Brain pericyte (primary cell): ENCODE data around the gene PTPRH.

Experiments used
- DNase-seq: peaks from one replicate; pipeline ENCODE4 v3.0.0-alpha.2; 2012; ENCODE audit warnings: low read depth, low spot score

Gene PTPRH

DNA sequence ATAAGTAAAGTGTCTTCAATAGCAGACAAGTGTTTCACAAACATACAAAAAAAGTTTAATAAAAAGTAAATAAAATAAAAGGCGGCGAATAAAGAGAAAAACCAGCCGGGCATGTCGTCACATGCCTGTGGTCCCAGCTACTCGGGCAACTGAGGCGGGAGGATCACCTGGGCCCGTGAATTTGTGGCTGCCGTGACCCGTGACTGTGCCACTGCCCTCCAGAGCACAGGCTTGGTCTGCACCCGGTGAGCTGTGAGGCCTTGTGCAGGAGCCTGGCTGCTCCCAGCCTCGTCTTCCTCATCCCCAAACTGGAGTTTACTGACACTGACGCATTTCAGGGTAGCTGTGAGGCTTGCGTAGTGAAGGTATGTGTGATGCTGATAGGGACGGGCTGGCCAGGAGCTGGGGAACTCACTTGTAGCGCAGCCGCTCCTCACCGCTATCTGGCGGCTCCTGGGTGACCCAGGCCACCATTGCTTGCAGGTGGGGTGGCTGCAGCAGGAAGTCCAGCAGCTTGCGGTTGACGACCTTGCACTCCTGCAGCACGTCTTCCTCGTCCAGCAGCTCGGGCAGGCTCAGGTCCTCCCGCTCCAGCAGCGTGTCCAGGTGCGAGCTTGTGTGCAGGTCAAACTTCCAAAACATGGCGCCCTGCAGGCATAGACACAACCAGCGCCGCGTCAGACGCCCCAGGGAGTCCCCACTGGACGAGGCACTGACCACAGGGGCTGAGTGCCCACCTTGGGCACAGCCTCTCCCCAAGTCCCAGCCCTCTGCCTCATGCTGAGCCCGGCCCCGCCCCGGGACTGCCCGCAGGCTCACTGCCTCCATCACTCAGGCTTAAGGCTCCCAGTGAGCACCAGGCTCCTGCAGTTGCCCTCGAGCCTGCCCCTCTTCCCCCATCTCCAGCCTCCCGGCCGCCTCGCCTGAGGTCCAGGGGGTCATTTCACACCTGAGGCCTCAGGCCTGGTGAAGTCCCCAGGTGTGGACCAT lies 37.5 kb upstream of the PTPRH start:
- DNase-seq: no peak

DNA sequence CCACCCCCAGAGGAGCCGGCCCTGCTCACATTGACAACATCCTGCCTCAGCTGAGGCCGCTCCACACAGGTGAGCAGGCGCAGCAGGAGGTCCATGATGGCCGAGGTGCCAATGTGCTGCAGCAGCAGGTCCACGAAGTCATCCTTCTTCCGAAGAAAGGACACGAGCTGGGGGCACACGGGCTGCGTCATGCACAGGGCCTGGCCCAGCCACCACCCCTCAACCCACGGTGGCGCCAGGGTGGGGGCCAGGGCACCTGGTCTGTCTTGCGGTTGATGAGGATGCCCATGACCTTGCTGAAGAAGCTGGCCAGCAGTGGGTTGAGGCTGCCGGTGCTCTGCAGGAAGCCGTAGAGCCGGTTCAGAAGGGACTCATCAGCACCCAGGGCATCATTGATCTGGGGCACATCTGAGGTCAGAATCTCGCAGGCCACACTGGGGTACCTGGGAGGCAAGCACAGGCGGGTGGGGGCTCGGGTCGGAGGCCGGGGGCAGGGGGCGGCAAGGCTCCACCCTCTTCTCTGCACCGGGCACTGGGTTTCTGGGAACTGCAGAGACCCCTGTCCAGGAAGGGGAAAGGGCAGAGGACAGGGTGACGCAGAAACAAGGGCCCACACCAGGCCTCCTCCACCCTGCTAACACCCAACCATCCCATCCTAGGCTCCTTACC lies 36.1 kb upstream of the PTPRH start:
- DNase-seq: no peak

DNA sequence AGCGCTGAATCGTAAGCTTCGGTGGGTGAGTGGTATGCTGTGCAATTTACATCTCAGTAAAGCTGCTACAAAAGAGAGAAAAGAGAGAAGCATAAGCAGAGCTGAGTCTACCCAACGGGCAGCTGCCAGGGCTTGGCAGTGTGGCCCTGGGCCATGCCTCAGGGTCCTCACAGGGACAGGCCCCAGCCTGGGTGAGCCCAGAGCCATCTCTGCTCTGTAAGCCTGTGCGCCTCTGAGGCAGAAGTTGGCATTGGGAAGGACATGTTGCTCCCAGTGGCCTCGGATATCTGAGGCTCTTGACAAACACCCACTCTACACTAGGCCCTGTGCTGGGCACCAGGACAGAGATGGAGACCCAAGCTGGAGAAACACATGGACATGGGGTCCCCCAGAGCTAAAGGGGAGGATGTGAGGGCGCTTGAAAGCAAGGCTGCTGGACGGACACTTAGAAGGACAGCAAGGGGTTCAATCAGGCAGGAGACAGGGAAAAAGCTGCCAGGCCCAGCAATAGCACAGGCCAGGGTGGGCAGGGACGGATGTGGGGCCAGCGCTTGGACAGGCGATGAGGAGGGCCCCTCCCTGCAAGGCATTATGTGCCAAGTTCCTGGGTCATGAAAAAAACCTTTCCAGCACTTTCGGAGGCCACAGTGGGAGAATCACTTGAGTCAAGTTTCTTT lies 34.8 kb upstream of the PTPRH start:
- no peak for DNase-seq

DNA sequence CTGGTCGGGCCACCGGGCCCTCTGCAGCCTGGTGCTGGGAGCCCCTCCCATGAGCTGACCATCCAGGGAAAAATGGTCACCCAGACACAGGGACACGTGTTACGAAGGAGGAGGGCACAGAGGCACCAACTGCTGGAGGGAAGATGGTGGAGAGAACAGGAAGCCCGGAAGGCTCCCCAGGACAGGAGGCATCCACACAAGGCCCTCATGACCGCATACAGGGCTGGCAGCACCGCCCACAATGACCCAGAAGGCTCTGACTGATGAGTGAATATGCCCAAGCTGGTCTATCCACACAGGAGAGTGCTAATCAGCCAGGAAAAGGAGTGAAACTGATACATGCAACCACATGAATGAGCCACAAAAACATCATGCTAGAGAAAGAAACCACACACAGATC lies 33.2 kb upstream of the PTPRH start:
- DNase-seq: no peak

DNA sequence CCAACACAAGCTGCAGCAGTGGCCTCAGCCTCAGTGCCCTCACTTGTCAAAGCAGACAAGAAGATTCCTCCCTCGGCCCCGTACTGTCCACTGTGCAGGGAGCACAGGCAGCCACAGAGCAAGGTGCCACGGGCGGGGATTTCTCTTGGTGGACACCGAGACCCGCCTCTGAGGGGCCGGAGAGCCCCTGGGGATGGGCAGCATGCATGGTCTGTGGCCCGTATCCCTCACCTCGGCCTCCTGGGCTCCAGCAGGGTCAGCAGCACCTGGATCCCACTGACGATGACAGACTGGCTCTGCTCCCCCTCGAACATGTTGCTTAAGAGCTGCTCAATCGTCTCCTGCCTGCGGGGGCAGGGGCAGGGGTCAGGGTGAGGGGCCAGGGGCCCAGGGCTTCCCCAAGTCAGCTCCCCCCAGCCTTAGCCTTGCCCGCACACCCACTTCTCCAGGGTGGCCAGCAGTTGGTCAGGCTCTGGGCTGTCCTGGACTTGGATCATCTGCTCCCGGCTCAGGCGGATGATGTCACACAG lies 32.7 kb upstream of the PTPRH start:
- DNase-seq: no peak

DNA sequence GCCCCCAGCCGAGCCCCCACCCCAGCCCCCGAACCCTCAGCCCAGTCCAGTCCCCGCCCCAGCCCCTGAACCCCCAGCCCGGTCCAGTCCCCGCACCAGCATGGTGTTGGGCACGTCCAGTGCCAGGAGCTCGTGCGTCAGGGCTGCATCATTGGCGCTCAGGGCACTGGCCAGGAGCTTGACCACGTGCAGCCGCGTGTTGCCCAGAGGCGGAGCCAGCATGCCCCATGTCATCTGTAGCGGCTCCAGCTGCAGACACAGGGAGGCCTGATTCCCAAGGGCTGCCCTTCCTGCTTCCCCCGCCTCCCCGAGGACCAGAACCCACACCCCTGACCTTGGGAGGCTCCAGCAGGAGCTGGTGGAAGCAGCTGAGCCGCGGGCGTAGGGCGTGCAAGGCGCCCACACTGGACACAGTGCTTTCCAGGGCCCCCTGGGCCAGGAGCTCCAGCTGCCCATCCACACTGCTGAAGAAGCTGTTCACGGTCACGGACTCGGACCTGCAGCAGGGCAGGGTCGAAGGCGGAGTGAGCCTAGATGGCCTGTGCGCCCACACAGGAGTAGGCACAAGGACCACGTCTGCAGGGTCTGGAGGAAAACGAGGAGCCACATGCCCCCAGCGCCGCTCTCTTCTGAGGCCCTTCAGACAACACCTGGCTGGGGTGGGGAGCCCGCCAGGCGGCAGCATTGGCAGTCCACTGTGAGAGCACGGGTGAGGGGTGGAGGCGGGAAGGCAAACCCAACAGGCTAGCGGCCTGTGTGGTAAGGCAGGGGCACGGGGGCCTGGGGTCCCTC lies 32.0 kb upstream of the PTPRH start:
- no peak for DNase-seq

DNA sequence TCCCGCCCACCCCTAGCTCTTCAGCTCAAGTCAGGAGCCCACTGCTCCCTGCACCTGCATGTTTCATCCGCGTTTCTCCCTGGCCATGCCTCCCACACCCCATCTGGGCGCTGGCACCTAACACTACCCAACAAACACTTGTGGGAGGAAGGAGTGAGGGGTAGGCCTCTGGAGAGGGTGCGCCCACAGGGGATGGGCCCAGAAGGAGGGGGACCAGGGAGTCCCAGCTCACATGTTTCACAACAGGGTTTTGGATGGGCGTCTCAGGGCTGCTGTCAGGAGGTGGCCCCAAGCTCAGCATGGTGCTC lies 31.4 kb upstream of the PTPRH start:
- DNase-seq: no peak

DNA sequence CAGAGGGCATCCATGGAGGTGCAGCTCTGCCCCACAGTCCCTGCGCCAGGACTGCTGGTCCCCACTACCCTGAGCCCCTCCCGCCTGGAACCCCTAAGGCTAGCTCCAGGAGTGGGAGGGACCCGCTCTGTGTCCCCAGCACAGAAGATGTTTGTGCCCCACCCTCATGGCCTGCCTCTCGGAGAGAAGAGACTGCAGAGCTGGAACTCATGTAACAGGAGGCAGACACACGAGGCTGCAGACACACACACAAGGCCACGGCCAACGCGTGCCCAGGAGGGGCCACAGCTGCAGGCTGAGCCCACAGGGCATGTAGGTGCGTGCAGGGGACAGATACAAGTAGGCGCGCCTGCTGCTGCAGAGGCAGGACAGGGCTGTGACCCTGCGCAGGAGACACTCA lies 29.7 kb upstream of the PTPRH start:
- no peak for DNase-seq

DNA sequence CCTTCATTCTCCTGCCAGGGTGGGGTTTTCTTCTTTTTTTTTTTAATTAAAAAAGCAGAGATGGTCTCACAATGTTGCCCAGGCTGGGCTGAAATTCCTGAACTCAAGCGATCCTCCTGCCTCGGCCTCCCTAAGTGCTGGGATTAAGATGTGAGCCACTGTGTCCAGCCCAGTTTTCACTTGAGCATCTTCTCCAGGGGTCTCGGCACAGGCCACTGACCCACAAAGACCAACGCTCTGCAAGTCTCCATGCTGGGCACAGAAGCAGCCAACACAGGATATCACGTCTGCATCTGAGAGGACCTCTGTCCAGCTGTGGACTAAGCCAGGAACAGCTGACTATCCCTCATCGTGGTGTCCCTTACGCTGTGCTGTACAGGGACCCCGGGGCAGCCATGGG lies 28.7 kb upstream of the PTPRH start:
- no peak for DNase-seq

DNA sequence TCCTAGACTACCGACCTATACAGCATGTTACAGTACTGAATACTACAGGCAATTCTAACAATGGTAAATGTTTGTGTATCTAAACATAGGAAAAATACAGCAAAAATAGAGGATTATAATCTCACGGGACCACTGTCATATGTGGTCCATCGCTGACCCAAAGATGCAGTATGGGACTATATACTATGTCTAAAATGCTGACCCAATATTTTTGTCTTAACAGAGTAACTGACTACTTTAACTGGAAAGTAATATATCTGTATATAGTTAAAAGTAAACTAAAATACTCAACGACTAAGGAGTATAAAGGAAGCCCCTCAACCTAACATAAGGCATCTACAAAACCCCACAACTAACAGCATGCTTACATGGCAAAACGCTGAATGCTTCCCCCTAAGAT lies 23.7 kb upstream of the PTPRH start:
- DNase-seq: no peak

DNA sequence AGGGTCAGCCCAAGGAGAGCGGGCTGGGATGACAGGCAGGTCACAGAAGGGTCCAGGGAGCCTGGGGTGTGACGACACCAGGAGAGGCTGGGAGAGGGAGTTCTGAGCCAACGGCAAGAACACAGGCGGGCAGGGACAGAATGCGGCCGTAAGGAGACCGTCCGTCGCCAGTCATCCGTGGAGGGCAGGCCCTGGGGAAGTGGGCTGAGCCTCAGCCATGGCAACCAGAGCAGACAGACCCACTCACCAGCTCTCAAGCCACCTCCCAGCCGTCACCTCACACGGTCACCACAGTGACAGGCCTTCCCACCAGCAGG lies 22.9 kb upstream of the PTPRH start:
- DNase-seq: no peak

DNA sequence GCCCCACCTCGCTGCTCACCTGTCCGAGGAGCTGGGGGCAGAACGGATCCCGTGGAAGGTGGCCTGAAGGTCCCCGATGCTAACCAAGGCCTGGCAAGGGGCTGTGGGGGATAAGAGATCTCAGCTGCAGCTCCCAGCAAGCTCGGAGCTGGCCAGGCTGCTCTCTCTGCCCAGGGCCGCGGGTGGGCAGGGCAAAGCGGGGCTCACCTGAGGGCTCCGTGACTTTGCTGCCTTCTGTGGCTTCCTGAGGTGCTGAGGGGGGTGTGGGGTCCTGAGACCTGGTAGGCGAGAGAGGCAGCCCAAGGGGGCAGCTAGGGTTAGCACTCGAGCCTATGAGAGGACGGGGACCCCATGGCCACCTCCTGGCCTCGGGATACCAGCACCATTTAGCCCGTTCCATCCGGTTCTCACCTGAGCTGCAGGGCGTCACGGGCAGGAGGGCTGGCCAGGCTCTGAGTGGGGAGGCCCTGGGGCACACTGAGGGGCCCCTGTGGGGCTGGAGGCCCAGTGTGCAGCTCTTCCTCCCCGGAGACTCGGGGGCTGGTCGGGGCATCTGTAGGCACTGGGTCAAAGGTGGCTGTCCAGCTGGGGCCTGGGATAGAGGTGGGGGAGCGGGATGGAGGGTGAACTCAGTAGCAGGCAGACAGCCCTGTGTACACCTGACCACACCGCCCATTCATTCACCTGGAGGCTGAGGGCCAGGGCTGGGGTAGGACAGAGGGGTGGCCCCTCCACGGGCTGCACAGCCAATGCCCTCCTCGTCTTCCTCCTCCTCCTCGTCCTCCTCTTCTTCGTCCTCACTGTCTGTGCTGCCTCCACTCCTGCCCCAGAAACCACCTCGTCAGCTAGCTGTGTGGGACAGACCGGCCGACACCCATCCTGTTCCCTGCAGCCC lies 22.3 kb upstream of the PTPRH start:
- DNase-seq: no peak

DNA sequence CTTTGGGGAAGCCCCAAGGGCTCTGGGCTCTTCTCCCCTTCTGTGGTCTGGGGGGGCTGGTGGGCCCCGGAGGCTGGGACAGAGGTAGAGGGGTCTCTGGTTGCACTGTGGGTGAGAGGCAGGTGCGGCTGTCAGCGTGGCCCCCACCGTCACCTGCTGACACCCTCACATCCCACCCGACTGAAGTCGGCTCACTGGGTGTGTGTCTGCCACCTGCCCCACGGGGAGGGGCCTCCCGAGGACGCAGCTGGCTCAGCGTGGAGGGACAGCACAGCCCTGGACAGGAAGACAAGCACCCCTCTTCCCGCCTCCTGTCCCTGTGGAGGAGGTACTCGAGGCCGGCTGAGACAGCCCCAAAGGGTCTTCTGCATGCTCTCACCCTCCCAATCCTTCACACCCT lies 21.5 kb upstream of the PTPRH start:
- no peak for DNase-seq

DNA sequence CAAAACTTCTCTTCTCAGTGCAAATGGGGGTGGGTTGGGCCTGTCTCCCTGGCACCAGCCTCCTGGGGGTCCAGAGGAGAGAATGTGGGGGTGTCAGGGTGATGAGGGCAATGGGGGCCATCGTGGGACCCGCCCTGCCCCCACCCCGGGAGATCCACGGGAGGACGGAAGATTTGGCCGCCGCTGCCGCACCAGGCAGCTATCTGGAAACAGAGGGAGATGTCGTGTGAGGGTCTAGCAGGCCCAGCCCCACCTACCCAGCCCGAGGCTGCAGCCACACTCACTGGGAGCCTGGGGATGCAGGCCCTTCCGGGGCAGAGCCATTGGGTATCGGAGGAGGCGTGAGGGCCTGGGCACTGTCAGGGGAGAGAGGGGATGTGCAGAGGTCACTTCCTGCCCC lies 21.0 kb upstream of the PTPRH start:
- DNase-seq: no peak

DNA sequence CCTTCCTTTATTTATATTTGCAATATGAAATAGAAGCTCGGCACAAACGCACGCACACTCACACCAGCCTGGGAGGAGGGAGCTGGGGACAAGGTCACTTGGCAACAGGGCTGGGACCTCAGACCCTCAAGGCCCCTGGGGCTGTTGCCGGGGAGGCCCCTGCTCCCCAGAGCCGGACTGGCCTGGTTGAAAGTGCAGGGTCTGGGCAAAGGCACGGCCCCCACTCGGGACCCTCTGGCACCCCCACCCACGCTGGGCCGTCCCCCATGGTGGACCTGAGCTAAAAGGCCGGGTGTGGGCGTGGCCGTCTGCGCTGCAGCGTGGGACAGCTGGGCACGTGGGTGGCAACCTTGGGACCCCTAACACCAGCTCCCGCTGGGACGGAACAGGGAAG lies 20.5 kb upstream of the PTPRH start:
- DNase-seq: no peak

DNA sequence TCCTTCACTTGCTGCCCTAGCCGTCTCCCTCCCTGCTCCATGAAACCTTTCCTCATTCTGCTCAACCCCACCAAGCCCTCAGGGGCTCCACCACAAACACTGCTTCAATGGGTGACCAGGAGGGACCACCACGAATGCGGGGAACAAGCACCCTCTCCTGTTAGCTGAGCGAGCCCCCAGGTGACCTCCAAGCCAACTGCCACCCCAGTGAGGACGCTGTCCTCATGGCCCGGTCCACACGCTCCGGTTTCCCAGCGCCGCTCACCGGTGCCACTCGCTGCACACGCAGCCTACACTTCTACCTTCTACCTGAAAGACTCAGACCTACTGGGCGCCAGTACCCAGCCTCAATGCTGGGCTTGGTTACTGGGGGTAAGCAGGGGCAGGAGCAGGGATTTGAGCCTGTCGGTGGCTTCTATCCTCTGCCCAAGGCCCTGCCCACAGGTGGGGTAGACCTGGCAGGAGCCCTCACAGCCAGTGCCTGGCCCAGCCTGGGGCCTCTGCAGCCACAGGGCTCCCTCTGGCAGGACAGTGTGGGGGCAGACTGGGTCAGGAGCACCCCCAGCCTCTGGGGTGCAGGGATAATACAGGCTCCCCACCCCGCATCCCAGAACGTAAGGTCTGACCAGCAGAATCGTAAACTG lies 20.0 kb upstream of the PTPRH start:
- DNase-seq: no peak

DNA sequence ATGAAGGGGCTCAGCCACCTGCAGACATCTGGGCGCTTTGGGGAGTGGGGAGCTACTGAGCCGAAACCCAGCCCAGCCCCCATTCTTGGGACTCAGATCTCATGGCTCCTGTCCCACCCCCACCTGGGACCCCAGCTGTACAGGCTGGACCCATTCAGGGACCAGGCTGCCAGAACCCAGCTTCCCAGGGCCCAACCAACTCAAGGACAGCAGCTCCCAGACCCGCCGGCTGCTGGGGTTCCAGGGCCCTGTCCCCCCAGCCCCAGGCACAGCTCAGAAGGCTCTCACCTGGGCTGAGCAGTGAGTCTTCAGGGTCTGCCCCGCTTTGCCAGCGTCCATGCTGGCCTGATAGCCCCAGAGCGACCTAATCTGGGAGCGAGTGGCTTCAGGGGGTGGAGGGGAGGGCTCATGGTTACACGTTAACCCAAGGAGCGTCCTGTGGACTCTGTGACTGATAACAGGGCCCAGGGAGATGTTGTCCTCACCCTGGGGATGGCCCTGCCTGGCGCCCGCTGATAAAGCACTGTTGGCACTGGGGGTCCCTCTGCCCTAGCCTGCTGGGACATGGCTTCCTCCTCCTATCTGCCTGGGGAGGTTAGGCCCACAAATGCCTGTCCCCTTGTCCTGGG lies 19.2 kb upstream of the PTPRH start, which contains the start of gene TMEM86B:
TMEM86B (minus strand) TSS at position 361 of the 629 bp plus-strand sequence; CDS start at position 339, 22 bp downstream.
- no peak for DNase-seq

DNA sequence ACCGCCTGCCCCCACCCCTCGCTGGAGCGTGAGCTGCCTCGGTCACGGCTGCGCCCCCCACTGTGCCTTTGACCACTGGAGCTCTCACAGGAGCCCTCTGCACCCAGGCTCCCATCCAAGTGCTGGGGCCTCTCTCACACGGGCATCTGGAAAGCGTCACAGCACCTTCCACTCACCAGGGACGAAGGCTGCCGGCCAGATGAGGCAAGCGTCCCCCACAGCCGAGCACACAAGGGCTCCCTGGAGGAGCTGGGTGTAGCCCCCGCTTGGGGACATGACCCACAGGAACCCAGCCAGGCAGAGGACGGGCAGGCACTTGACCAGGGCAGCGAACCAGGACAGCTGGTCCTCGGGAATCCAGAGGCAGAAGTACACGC lies 18.7 kb upstream of the PTPRH start:
- no peak for DNase-seq

DNA sequence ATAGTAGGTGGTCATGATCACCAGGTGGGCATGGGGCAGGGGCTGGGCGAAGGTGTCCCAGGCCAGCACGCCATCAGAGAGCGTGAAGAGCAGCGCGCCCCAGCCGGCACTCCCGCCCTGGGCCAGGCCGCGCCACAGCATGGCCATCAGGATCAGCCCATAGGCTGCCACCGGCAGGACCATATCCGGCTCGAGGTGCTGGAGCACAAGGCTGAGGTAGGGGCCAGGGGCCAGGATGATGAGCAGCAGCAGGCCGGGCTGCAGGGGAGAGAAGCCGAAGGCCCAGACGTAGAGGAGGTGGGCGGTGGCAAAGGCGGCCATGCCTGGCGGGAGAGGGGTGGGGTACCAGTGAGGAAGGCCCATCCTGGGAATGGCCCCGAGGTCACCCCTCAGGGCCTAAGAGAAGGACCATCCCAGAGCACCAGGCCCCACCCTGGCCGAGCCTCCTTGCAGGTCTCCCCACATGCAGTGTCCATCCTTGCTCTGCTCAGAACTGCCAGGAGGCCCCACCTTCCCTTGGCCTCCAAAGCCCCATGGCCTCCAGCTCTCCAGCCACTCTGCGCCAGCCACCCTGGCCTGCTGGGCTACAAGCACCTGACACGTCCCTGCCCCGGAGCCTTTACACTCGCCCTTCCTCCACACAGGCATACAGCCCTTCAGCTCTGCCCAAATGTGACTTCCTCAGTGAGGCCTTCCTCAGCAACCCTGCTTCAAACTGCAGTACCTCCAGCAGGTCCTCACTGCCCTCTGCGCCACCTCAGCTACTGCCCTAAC lies 18.1 kb upstream of the PTPRH start:
- no peak for DNase-seq
